Pancreas (tissue), 10 donors: ENCODE data around the gene SLC35G2. TPM values are rescaled to one million over a fixed set of nuclear protein-coding genes. Genes with fewer than 3 reads are reported as not detected.
A peak's percentile ranks its signal among the peaks of the same experiment; 100 is the strongest.

Source experiments
- ATAC-seq, 4 donors: fragments of 200-7000 bp; cut with Tn5 transposase; one replicate each; pipeline versions ENCODE4 v1.8.0 to v1.9.1; 2020; ENCODE audit warnings: mild to moderate bottlenecking in 4 of 4, moderate library complexity in 4 of 4
- DNase-seq, 6 donors: peaks; one replicate each; pipeline ENCODE4 v3.0.0-alpha.2; 2020
- FAIRE-seq: peaks from 2 replicates; lab custom pipeline; 2012; peaks lifted over from hg19 to GRCh38; lab: Jason Lieb, UNC
- H3K27ac ChIP-seq, 4 donors: fragments of 200-600 bp; sonication (generic); 1 replicate in 3 of 4; 2 replicates in 1 of 4; pipeline versions ENCODE4 v1.5.0 to v1.8.0; 2020
- H3K27me3 ChIP-seq, 4 donors: fragments of 200-600 bp; one replicate each; pipeline ENCODE4 v1.8.0; 2021
- H3K36me3 ChIP-seq, 3 donors: fragments of 200-600 bp; sonication (generic) in 1 of 3; one replicate each; pipeline versions ENCODE4 v1.5.0 to v1.8.0; 2020 to 2021
- H3K4me1 ChIP-seq, 3 donors: fragments of 200-600 bp; one replicate each; pipeline ENCODE4 v1.8.0; 2021
- H3K4me3 ChIP-seq, 4 donors: fragments of 200-600 bp; sonication (generic) in 2 of 4; one replicate each; pipeline versions ENCODE4 v1.5.0 to v1.8.0; 2020 to 2021
- H3K9me3 ChIP-seq, 4 donors: fragments of 200-600 bp; one replicate each; pipeline ENCODE4 v1.8.0; 2021
- CTCF ChIP-seq, 4 donors: fragments of 200-600 bp; sonication (generic) in 3 of 4; IDR thresholded peaks; one replicate each; pipeline versions ENCODE4 v1.5.0 to v1.8.0; 2021; ENCODE audit warnings: antibody characterized with exemption in 4 of 4
- WGBS, 2 donors: extraction: QIAGEN DNeasy Blood & Tissue Kit; methylation state at CpG; one replicate each; pipeline ENCODE4 v1.1.7; 2013; 5-methylcytosine and 5-hydroxymethylcytosine counted together
- intact Hi-C, 3 donors: fragments of 100-400 bp; cut with DNase I; formaldehyde crosslinking; loops; one replicate each; pipeline versions ENCODE4 v1.11.1 to v1.14.2; 2022
- polyA plus RNA-seq, 2 donors: library from polyadenylated mRNA; stranded (reverse); fragments of 200-250 nt; gene quantifications; one replicate each; pipeline ENCODE4 v1.2.3, GENCODE V29; 2013
- total RNA-seq, 6 donors: library from RNA; stranded (reverse); fragmentation: NEBNext Ultra II Directional in 4 of 6; extraction: Animal tissue kit (Norgen Biotek cat#: 25700) in 4 of 6; gene quantifications; one replicate each; pipeline versions ENCODE4 v1.2.1 to v1.2.4, GENCODE V29; 2021 to 2023
- donor health status: healthy with polysubstance abuse.
- donor health status: DM: no; HTN: no; CAD: no; lungs with moderate emphysema.
- donor health status: DM: no; HTN: no; CAD: no.
- donor health status: control.
- donor health status: control.
- donor health status: Bipolar disorder and iron deficiency.
- donor health status: DM: yes; HTN: yes; CAD: no.
- donor health status: DM: no; HTN: no; CAD: no.
- donor health status: DM: no; HTN: no; CAD: no.
- donor health status: DM: yes; HTN: yes; CAD: no.

SLC35G2 gene
- total and polyA plus RNA-seq, 8 donors: 1.5 to 8.9 (median 3.2) TPM

- no peak for FAIRE-seq
- Histone ChIP-seq H3K27ac (no peak overlapping the region), H3K27me3 (no peaks in the 10 kb centered on the region), H3K9me3 (no peaks in the 10 kb centered on the region), H3K36me3 (no peaks in the 10 kb centered on the region), H3K4me3 (no peak overlapping the region), H3K4me1 (peaks cover 0 to 8% (median 5%) of the 10 kb centered on the region in 3 donors)
- WGBS, 2 donors: 65 to 81% methylated on average over 1 of the region's 1 CpG
- no peak for ATAC-seq
- no peak for TF ChIP-seq CTCF (IDR thresholded peaks at IDR 0.05)
- no peak for DNase-seq
- intact Hi-C loops: no loop called here
Measured at GRCh38 chr3:136817448-136817847, 1.5 kb upstream of the SLC35G2 start.

- no peaks in the 10 kb centered on the region for H3K27me3 ChIP-seq
- no peaks in the 10 kb centered on the region for H3K9me3 ChIP-seq
- WGBS, 2 donors: 14% methylated on average over 8 of the region's 8 CpGs
- ATAC-seq (peak; percentile 40 to 72 (median 65)), DNase-seq (peak; percentile 26 to 79 (median 49)), FAIRE-seq (no peak)
- intact Hi-C loops: no loop called here
- H3K36me3 ChIP-seq: no peaks in the 10 kb centered on the region
- H3K4me3 ChIP-seq: peak overlapping the region; percentile 47 to 67 (median 64)
- H3K4me1 ChIP-seq: peaks cover 0 to 8% (median 5%) of the 10 kb centered on the region in 3 donors
- peak overlapping the region; percentile 61 to 73 (median 66) for H3K27ac ChIP-seq
- TF ChIP-seq CTCF (IDR thresholded peaks at IDR 0.05): no peak
Measured at GRCh38 chr3:136818191-136818768, 646 bp upstream of the SLC35G2 start.

GRCh38 chr3:136819392-136819730 is 435 bp downstream of the SLC35G2 start:
- TF ChIP-seq CTCF (IDR thresholded peaks at IDR 0.05): no peak
- Histone ChIP-seq H3K27ac (peak overlapping the region; percentile 61 to 73 (median 66)), H3K27me3 (no peaks in the 10 kb centered on the region), H3K36me3 (no peaks in the 10 kb centered on the region), H3K4me3 (peak overlapping the region; percentile 47 to 67 (median 64)), H3K4me1 (peaks cover 0 to 8% (median 5%) of the 10 kb centered on the region in 3 donors), H3K9me3 (no peaks in the 10 kb centered on the region)
- peak in 4 of 6 donors; percentile 9 to 53 (median 30) for DNase-seq
- intact Hi-C loops: no loop called here
- FAIRE-seq: no peak
- peak; percentile 74 to 79 (median 76) for ATAC-seq
- 1 to 2% methylated on average over 18 to 21 of the region's 21 CpGs for WGBS, 2 donors

GRCh38 chr3:136819731-136820679 is 1.1 kb downstream of the SLC35G2 start:
- no peaks in the 10 kb centered on the region for H3K36me3 ChIP-seq
- TF ChIP-seq CTCF (IDR thresholded peaks at IDR 0.05): no peak
- H3K4me3 ChIP-seq: peak overlapping the region; percentile 47 to 67 (median 64)
- DNase-seq (peak; percentile 42 to 76 (median 56)), FAIRE-seq (no peak), ATAC-seq (peak; percentile 57 to 80 (median 74))
- no peaks in the 10 kb centered on the region for H3K9me3 ChIP-seq
- H3K27me3 ChIP-seq: no peaks in the 10 kb centered on the region
- peak overlapping the region in 3 of 4 donors; percentile 61 to 73 (median 70) for H3K27ac ChIP-seq
- intact Hi-C loops: no loop called here
- H3K4me1 ChIP-seq: peaks cover 0 to 8% (median 5%) of the 10 kb centered on the region in 3 donors
- 6% methylated on average over 51 of the region's 51 CpGs for WGBS, 2 donors
